Measurements from ENCODE around the gene ETNK2.

ETNK2 gene

DNA sequence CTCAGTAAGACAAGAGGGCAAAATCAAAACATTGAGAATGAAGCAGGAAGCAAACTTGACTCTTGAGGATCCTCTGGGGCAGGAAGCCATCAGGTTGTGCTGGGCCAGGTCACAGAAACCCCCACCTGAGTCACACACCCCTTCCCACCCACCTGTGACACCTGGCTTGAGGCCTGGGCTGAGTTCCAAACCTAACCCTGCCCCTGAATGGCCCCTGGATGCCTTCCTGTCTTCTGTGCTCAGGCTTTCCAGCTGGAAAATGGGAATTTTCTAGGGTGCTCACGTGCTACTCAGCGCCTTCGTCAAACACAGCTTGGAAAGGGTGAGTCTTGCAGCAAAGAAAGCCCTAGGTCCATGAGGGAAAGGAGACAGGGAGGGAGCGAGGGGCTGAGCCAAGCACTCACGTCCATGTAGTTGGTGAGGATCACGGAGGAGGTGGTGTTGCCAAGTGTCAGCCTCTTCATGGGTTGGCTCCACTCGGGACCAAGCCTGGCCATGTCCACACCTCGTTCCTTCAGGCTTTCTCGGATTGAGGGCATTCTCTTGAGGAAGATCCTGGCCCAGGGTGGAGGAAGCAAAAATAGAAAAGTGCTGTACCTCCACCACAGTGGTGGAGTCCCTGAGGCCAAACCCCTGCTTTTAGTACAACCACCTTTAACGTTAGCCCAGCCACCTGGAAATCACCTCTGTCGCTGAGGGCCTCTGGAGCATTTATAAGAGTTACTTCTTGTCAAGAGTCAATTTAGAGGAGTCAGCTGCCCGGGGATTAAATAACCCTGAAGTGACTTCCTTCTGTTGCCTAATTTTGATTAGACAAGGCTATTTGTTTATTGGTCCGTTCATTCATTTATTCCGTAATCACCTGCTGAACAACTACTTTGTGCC lies 10.0 kb upstream of the ETNK2 start:
- no peaks in the 10 kb centered on the region for H3K36me3 Mint-ChIP-seq
- H3K4me3 Mint-ChIP-seq: no peak overlapping the region
- ATAC-seq (no peak), DNase-seq (ENCODE audit: low spot score in 2 of 2) (no peak)
- H3K9me3 Mint-ChIP-seq: no peaks in the 10 kb centered on the region
- H3K27ac Mint-ChIP-seq: no peak overlapping the region
- H3K4me1 Mint-ChIP-seq: peaks cover 8% of the 10 kb centered on the region

DNA sequence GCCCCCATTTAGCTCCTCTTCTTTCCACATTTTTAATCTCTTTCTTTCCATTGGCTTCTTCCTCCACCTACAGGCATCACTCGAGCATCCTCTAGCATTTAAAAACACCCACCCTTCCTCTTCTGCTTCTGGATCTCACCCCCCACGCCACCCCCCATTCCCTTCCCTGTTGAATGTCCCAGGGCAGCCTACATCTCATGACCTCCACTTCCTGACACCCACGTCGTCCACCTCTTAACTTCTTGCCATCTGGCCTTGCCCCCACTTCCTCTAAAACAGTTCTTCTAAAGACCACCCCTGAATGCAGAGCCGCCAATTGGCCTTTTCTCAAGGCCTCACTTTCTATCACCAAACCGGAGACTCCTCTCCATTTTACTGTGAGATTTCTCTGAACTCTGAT lies 6.1 kb upstream of the ETNK2 start:
- peaks cover 8% of the 10 kb centered on the region for H3K4me1 Mint-ChIP-seq
- H3K4me3 Mint-ChIP-seq: no peak overlapping the region
- H3K36me3 Mint-ChIP-seq: no peaks in the 10 kb centered on the region
- no peaks in the 10 kb centered on the region for H3K9me3 Mint-ChIP-seq
- DNase-seq (ENCODE audit: low spot score in 2 of 2) (no peak), ATAC-seq (no peak)
- no peak overlapping the region for H3K27ac Mint-ChIP-seq

DNA sequence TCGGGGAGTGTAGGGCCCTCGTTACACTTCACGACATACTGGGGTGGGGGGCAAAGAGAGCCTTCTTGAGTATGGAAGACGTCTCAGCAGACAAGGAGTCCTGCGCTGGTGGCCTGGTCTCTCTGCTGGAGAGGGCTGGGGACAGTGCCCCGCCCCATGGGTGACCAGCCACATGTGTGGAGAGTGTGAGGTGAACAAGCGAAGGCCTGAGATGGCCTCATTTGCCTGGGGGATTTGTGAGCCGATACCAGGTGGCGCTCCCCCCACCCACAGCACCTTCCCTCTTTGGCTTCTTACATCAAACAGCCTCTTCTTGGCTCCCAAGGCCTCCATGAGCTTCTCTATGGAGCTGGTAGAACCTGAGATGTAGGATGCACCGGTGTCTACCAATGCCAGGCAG lies 4.0 kb upstream of the ETNK2 start:
- Mint-ChIP-seq H3K9me3 (no peaks in the 10 kb centered on the region), H3K27ac (no peak overlapping the region), H3K4me1 (peaks cover 14% of the 10 kb centered on the region), H3K4me3 (no peak overlapping the region), H3K36me3 (no peaks in the 10 kb centered on the region)
- no peak for ATAC-seq
- DNase-seq (ENCODE audit: low spot score in 2 of 2): no peak

DNA sequence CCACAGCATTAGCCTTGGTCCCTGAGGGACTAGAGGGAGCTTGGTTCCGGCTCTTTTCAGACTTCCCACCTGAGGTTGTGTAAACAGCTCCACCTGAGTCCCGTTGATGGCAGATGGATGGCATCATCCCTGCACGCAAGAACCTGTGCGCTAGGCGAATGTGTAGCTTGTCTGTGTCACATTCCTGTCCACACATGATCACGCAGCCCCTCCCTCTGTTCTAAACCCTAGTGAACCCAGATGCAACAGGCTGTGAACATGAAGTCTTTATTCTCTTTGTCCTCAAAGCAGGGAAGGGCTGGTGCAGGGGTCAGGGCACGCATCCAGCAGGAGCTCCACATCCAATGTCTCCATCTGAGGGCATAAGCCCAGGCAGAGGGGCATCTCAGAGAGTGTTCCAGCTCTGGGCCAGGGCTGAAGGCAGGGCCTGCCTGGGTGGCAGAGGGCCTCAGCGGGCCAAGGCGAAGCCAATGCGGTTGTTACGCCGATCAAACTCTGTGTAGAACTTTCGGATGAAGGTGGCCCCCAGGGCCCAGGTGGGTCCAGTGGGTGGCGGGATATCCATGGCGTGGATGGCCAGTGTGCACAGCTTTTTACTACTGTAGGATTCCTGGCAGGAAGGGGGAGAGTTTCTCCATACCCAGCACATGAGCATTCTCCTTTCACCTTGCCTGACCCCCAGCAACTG lies 2.9 kb upstream of the ETNK2 start:
- Mint-ChIP-seq H3K9me3 (no peaks in the 10 kb centered on the region), H3K4me3 (no peak overlapping the region), H3K27ac (no peak overlapping the region), H3K4me1 (peaks cover 14% of the 10 kb centered on the region), H3K36me3 (peaks cover 5% of the 10 kb centered on the region)
- DNase-seq (ENCODE audit: low spot score in 2 of 2) (no peak), ATAC-seq (no peak)

DNA sequence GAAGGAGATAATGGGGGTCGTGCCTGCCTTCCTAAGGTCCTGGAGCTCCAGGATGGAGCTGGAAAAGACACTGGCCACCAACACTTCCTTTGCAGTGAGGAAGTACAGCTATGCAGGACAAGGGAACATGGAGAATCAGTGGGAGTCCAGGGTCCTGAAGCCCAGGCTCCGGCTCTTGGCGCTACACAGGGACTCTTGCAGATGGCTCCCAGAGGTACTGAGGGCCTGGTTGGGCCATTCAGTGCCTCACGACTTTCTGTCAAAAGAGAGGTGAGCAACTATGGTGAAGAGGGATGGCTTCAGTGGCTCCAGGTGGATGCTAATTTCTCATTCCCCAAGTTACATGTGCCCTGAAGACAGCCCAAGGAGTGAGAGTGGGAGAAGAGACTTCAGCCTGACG lies 1.8 kb upstream of the ETNK2 start:
- no peak overlapping the region for H3K4me3 Mint-ChIP-seq
- ATAC-seq: no peak
- H3K27ac Mint-ChIP-seq: no peak overlapping the region
- no peak for DNase-seq (ENCODE audit: low spot score in 2 of 2)
- H3K9me3 Mint-ChIP-seq: no peaks in the 10 kb centered on the region
- peaks cover 5% of the 10 kb centered on the region for H3K36me3 Mint-ChIP-seq
- H3K4me1 Mint-ChIP-seq: peaks cover 14% of the 10 kb centered on the region

DNA sequence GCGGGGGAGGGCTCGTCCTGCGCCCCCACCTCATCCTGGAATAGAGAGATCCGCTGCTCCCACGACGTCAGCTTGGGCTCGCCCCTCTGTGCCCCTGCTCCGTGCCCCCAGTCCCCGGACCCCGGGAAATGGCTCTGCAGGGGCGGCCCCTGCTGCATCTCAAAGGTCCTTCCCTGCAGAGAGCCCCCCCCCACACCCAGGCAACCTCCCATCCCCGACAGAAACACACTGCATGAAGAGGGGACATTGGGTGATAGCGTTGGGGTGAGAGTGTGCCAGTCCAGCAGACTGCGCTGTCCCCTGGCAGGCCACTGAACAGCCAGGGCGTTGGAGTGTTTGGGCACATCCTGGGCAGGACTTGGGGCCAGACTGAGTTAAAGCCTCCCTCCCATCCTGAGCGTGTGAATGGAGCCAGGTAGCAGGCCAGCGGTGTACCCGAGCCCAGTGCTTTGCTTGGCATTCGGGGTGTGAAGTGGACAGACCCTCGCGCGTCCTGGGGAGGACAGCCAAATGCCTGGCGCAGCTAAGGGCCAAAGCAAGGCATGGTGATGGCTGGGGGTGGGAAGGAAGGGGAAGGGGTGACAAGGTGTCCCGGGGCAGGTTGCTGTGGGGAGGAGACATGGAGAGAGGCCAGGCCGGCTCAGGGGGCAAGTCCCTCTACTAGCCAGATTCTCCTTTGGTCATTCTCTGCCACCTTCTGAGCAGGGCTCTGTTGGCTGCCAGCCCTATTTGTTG lies 633 bp upstream of the ETNK2 start:
- Mint-ChIP-seq H3K36me3 (peaks cover 5% of the 10 kb centered on the region), H3K27ac (no peak overlapping the region), H3K4me1 (peaks cover 6% of the 10 kb centered on the region), H3K4me3 (peak overlapping the region; percentile 63), H3K9me3 (no peaks in the 10 kb centered on the region)
- DNase-seq (ENCODE audit: low spot score in 2 of 2): no peak
- no peak for ATAC-seq

DNA sequence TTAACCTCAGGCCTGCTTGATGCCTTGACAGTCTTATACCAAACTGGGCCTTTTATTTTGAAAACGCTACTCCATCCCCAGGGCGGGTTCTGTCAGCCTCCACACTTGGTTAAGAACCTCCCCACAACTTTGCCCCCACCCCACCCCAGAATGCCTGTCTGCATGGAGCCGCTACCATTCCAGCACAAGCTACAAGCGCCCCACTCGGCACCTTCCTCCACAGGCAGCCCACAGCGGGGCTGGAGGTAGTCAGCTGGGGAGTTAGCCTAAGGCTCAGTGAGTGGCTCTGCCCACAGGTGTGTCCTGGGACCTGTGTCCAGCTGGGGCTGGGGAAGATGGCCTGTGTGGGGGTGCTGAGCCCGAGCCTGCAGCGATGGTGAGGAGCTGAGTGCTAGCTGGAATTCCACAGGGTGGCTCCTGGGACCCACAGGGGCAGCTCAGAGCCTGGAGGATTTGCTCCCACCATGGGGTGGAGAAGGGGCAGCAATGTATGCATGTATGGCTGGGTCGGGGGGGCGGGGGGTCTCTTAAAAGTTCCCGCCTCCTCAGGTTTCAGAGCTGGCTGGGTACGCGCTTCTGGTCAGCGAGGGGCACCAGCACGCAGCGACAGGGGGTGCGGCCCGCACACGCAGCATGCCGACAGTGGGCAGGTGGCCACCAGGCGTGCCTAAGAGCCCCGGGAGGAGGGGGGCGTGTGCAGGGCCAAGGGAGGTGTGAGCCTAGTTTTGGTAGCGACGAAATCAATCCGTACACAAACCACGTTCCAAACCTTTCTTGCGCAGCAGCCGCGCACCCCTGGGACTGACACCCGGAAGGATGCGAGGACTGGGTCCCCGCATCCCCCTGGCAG lies 917 bp downstream of the ETNK2 start:
- H3K27ac Mint-ChIP-seq: no peak overlapping the region
- no peaks in the 10 kb centered on the region for H3K9me3 Mint-ChIP-seq
- DNase-seq (ENCODE audit: low spot score in 2 of 2): no peak
- H3K4me1 Mint-ChIP-seq: peaks cover 6% of the 10 kb centered on the region
- H3K36me3 Mint-ChIP-seq: peaks cover 5% of the 10 kb centered on the region
- peak overlapping the region; percentile 63 for H3K4me3 Mint-ChIP-seq
- ATAC-seq: peak; percentile 4

DNA sequence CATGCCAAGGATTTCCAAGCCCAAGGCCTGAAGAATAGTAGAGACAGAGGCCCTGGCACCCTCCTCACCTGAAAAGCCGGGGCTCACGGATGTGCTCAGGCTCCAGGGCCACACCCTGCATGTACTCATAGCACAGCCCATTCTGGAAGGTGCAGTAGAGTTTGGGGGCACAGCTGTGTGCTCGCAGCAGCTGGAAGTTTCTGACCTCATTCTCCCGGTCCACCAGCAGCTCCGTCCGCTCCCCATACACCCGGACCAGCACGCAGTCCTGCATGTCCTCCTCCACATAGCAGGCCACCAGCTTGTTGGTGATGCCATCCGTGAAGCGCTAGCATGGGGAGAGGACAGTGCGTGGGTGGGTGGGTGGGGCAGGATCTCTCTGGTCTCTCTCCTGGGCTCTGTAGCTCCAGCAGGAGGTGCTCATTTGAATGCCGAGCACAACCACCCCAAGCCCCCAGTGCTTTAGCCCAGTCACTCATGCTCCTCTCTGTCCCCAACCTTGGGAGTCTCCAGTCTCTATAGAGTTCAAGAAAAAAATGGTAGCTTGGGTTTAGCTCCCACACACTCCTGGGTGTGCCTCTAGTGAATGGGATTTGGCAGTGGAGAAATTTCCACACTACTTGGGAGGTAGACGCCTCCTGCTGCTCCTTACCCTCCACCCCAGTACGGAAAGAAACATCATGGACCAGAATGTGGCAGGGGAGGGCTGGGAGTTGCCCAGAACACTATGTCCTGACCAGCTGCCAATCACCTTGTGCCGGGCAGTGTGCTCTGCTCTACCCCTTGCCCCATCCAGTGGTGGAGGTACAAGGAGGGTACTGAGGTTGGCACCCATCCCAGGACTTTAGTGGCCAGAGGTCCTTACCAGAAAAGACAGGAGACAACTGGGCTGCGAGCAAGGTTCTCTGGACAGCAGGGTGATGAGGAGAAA lies 1.9 kb downstream of the ETNK2 start:
- Mint-ChIP-seq H3K4me3 (peak overlapping the region; percentile 63), H3K9me3 (no peaks in the 10 kb centered on the region), H3K36me3 (peaks cover 5% of the 10 kb centered on the region), H3K27ac (no peak overlapping the region), H3K4me1 (peaks cover 6% of the 10 kb centered on the region)
- no peak for ATAC-seq
- no peak for DNase-seq (ENCODE audit: low spot score in 2 of 2)

DNA sequence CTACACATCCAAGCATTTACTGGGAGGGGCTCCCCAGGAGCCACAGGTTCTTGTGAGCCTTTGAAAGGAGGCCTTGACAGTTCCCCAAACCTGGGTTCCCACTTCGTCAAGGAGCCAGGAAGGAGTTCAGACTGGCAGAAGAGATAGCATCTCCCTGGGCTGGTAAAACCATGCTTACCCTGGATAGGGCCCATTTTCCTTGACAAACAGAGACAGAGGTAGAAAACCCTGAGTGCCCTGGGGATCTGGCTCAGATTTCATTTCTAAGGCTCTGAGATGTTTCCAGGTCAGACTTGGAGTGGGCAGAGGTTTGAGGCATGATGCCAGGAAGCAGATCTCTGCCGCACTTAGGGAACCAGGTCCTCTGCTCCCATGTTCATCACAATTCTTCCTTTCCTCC lies 2.7 kb downstream of the ETNK2 start:
- Mint-ChIP-seq H3K4me3 (no peak overlapping the region), H3K4me1 (peaks cover 6% of the 10 kb centered on the region), H3K36me3 (peaks cover 5% of the 10 kb centered on the region), H3K9me3 (no peaks in the 10 kb centered on the region), H3K27ac (no peak overlapping the region)
- ATAC-seq (no peak), DNase-seq (ENCODE audit: low spot score in 2 of 2) (no peak)

DNA sequence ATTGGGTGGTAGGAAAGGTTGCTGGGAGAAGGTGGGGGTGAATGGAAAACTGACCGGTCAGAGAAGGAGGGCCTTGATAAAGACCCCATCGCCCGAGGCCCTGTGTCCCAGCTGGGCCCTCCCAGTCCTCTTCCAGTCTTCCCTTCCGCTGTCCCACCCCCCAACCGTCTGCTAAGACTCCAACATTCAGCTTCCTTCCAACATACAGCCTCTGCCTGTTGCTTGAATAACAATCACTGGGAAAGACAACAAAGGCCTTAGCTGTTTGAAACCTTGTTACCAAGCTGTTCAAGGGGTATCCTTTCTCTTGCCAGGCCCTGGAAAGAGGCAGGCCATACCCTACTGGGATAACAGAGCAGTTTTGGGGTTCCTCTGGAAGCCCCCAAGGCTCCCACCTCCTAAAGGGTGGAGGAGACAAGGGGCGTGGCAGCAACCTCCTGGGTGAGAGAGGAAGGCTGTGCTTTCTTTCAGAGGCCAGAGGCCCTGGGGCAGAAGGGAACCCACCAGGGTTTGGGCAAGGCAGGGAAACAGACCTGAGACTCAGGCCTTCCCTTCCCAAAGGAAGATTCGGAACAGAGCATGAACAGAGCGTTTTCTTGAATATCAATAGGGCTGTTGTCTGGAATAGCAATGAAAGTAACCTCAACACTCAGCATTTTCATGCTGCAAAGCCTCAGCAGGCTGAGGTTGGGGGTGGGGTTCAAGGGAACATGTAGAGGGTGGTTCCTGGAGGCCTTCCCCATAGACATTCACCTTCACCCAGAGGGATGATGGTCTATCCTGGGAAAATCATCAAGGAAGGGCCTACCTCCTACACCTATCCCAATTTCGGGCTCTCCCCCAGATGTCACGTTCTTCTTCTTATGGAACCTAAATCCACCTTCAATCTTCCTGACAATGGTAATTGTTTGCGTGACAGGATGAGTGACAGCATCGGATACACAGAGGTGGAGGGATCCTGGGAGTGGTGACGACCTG lies 4.1 kb downstream of the ETNK2 start:
- peaks cover 5% of the 10 kb centered on the region for H3K36me3 Mint-ChIP-seq
- H3K4me1 Mint-ChIP-seq: peaks cover 5% of the 10 kb centered on the region
- no peak overlapping the region for H3K27ac Mint-ChIP-seq
- DNase-seq (ENCODE audit: low spot score in 2 of 2) (no peak), ATAC-seq (no peak)
- H3K4me3 Mint-ChIP-seq: no peak overlapping the region
- no peaks in the 10 kb centered on the region for H3K9me3 Mint-ChIP-seq

DNA sequence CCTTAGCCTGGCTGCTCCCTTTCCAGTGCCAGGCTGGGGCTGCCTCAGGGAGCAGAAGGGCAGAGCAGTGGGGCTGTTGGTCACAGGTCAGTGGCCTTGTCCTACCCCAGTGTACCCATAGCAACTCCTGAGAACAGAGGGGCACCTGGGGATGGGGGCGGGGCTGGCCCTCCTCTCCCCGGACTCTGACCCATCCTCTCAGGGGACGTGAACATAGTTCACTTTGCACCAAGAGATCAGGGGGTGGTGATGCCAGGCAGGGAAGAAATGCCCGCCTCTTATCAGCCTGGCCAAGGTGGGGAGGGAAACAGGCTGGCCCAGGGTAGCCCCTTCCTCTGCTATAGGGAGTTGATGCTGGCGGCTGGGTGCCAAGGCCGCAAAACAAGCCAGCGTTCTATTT lies 4.9 kb downstream of the ETNK2 start:
- DNase-seq (ENCODE audit: low spot score in 2 of 2) (no peak), ATAC-seq (no peak)
- H3K4me3 Mint-ChIP-seq: no peak overlapping the region
- H3K27ac Mint-ChIP-seq: no peak overlapping the region
- H3K36me3 Mint-ChIP-seq: peaks cover 5% of the 10 kb centered on the region
- H3K9me3 Mint-ChIP-seq: no peaks in the 10 kb centered on the region
- no peaks in the 10 kb centered on the region for H3K4me1 Mint-ChIP-seq

DNA sequence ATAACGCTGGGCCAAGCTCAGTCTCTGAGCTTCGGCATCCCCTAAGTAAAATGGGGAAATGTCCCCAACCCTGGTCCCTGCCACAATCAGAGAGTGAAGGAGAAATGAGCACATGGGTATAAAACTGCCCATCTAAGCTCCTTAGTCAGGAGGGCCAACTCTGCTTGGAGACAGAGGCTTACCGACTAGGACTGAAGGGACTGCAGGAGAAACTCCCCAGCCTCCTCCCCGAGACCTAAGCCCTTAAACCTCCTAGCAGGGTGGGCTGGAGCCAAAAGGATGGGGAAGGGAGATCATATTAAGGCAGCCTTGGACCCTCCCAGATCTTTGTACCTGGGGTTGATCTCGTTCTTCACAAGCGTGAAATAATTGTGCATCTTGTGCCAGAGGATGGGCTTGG lies 5.5 kb downstream of the ETNK2 start:
- Mint-ChIP-seq H3K27ac (no peak overlapping the region), H3K9me3 (no peaks in the 10 kb centered on the region)
- ATAC-seq: no peak

DNA sequence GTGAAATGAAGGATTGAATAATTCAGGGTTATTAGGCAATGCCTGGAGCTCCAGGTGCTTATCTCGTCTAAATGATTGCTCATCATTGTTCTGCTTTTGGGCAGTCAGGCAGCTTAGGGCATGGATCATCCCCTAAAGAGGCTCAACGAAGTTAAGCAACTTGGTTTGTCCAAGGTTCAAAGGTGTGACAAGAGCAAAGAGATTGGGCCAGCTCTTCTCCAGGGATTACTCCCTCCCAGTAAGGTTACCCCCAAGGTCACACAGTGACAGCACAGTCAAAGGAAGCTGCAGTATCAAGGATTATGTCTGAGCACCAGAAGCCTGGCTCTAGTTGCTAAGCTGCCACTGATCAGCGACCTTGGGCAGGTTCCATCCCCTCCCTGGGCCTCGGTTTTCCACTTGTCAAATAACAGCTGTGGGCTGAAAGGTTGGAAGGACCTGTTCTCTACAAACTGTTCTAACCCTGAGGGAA lies 6.8 kb downstream of the ETNK2 start:
- Mint-ChIP-seq H3K4me1 (no peaks in the 10 kb centered on the region), H3K9me3 (no peaks in the 10 kb centered on the region), H3K36me3 (peaks cover 1% of the 10 kb centered on the region), H3K4me3 (no peak overlapping the region), H3K27ac (no peak overlapping the region)
- ATAC-seq: no peak
- no peak for DNase-seq (ENCODE audit: low spot score in 2 of 2)

More for the DNA sequence above, 5.5 kb downstream of the ETNK2 start:
- H3K4me1 Mint-ChIP-seq: no peaks in the 10 kb centered on the region
- H3K4me3 Mint-ChIP-seq: no peak overlapping the region
- DNase-seq (ENCODE audit: low spot score in 2 of 2): no peak
- H3K36me3 Mint-ChIP-seq: peaks cover 5% of the 10 kb centered on the region

Data from stimulated activated effector memory CD8-positive, alpha-beta T cell treated with anti-CD3 and anti-CD28 coated beads, Interleukin-12 subunit alpha, Interleukin-12 subunit beta, amount 100 ng/mL, for 72 hours (primary cell).